ENCODE measurements around the gene CAB39L. TPM values are rescaled to one million over a fixed set of nuclear protein-coding genes. Genes with fewer than 3 reads are reported as not detected.

Gene CAB39L
- total and polyA plus RNA-seq, 2 of the 13 experiments (the other 11 are each of a cell fraction or from before 2014, with no cell fraction given) = 3.1 to 6.1 TPM

DNA sequence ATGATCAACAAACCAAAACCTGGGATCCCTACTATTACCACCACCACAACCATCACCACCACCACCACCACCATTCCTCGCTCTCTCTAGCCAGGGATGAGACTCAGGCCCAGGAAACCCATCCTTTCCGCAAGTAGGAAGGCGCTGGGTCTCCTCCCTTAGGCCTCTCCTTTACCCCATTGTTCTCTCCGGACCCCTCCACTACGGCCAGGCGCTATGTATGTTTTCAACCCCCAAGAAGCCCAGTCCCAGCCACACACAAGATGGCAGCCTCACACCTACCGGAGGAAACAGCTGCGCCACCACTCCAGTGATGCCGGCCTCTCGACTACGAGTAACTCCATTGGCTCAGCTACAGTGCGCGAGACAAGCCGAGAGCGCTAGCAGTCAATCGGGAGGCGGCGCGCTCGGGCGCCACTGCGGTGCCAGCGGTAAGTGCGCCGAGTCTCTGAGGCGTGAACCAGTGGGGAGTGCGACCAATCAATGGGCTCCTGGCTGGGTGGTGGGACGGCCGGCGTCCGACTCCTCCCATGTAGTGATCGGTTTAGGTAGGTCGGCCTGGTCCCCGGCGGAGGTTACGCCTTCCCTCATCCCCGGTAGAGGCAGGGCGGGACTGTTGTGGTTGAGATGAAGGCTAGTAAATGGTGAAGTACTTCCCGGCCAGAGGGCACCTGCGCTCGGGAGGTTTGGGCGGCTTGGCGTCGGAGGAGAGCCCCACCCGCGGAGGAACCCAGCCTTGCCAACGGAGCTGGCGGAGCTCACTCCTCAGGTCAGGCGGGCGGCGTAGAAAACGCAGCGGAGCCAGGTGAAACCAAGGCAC lies at the start of gene CAB39L, which contains the start of gene SETDB2 (continued):
- TF ChIP-seq, protein P1, sequence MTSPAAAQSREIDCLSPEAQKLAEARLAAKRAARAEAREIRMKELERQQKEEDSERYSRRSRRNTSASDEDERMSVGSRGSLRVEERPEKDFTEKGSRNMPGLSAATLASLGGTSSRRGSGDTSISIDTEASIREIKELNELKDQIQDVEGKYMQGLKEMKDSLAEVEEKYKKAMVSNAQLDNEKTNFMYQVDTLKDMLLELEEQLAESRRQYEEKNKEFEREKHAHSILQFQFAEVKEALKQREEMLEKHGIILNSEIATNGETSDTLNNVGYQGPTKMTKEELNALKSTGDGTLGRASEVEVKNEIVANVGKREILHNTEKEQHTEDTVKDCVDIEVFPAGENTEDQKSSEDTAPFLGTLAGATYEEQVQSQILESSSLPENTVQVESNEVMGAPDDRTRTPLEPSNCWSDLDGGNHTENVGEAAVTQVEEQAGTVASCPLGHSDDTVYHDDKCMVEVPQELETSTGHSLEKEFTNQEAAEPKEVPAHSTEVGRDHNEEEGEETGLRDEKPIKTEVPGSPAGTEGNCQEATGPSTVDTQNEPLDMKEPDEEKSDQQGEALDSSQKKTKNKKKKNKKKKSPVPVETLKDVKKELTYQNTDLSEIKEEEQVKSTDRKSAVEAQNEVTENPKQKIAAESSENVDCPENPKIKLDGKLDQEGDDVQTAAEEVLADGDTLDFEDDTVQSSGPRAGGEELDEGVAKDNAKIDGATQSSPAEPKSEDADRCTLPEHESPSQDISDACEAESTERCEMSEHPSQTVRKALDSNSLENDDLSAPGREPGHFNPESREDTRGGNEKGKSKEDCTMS (CRISPR knock-in tag; conservative IDR thresholded peaks at IDR 0.05) = no peak
- no peak for TF ChIP-seq HES4 (CRISPR knock-in tag; IDR thresholded peaks at IDR 0.05; ENCODE audit: borderline replicate concordance)
- peak; percentile 84 for TF ChIP-seq SP4 (CRISPR knock-in tag; IDR thresholded peaks at IDR 0.05)
- peak; percentile 18; the same call in 1 of the 2 replicates for TF ChIP-seq MXD4 (CRISPR knock-in tag; IDR thresholded peaks at IDR 0.05)
- no peak for TF ChIP-seq ZNF274 (CRISPR knock-in tag; IDR thresholded peaks at IDR 0.05)
- TF ChIP-seq ISL2 (CRISPR knock-in tag; IDR thresholded peaks at IDR 0.05) = no peak; the same call in 1 of the 2 replicates
- TF ChIP-seq ZSCAN21 (CRISPR knock-in tag; IDR thresholded peaks at IDR 0.05; ENCODE audit: borderline replicate concordance) = no peak
- TF ChIP-seq, protein P2, sequence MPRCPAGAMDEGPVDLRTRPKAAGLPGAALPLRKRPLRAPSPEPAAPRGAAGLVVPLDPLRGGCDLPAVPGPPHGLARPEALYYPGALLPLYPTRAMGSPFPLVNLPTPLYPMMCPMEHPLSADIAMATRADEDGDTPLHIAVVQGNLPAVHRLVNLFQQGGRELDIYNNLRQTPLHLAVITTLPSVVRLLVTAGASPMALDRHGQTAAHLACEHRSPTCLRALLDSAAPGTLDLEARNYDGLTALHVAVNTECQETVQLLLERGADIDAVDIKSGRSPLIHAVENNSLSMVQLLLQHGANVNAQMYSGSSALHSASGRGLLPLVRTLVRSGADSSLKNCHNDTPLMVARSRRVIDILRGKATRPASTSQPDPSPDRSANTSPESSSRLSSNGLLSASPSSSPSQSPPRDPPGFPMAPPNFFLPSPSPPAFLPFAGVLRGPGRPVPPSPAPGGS (CRISPR knock-in tag; IDR thresholded peaks at IDR 0.05) = 0 out of 2 replicates have a peak, but pooled peaks have one; percentile 41
- no peak for TF ChIP-seq HDAC6 (IDR thresholded peaks at IDR 0.05; ENCODE audit: low read depth, low read length)
- TF ChIP-seq FOXM1 (CRISPR knock-in tag; IDR thresholded peaks at IDR 0.05) = no peak
- TF ChIP-seq PAX8 (CRISPR knock-in tag; IDR thresholded peaks at IDR 0.05; ENCODE audit: borderline replicate concordance) = no peak; the same call in 1 of the 2 replicates
- no peak; the same call in 1 of the 2 replicates for TF ChIP-seq CHD4 (IDR thresholded peaks at IDR 0.05; ENCODE audit: borderline replicate concordance, low read length)
- TF ChIP-seq GABPB1 (CRISPR knock-in tag; IDR thresholded peaks at IDR 0.05) = peak; percentile 96
- TF ChIP-seq, protein P3, sequence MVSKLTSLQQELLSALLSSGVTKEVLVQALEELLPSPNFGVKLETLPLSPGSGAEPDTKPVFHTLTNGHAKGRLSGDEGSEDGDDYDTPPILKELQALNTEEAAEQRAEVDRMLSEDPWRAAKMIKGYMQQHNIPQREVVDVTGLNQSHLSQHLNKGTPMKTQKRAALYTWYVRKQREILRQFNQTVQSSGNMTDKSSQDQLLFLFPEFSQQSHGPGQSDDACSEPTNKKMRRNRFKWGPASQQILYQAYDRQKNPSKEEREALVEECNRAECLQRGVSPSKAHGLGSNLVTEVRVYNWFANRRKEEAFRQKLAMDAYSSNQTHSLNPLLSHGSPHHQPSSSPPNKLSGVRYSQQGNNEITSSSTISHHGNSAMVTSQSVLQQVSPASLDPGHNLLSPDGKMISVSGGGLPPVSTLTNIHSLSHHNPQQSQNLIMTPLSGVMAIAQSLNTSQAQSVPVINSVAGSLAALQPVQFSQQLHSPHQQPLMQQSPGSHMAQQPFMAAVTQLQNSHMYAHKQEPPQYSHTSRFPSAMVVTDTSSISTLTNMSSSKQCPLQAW (CRISPR knock-in tag; IDR thresholded peaks at IDR 0.05) = peak; percentile 79
- peak; percentile 48; the same call in 1 of the 2 replicates for TF ChIP-seq THYN1 (CRISPR knock-in tag; IDR thresholded peaks at IDR 0.05; ENCODE audit: borderline replicate concordance, low read depth)
- TF ChIP-seq ASH2L (IDR thresholded peaks at IDR 0.05; ENCODE audit: insufficient read length, low read depth, low read length) = peak; percentile 83
- TF ChIP-seq FOXA1 (IDR thresholded peaks at IDR 0.05) = no peak
- peak; percentile 17; the same call in 1 of the 2 replicates for TF ChIP-seq FOXA1 (CRISPR knock-in tag; IDR thresholded peaks at IDR 0.05)
- TF ChIP-seq RBAK (CRISPR knock-in tag; IDR thresholded peaks at IDR 0.05) = no peak
- peak; percentile 62 for TF ChIP-seq ZNF543 (CRISPR knock-in tag; IDR thresholded peaks at IDR 0.05)
- no peak for TF ChIP-seq SYNCRIP (IDR thresholded peaks at IDR 0.05; ENCODE audit: insufficient read depth, low read depth, low read length)
- TF ChIP-seq ZBTB8A (CRISPR knock-in tag; IDR thresholded peaks at IDR 0.05; ENCODE audit: borderline replicate concordance, low read depth) = no peak
- TF ChIP-seq RBM39 (IDR thresholded peaks at IDR 0.05; ENCODE audit: low read depth, low read length, poor library complexity, severe bottlenecking) = peak; percentile 77
- TF ChIP-seq ZFP1 (CRISPR knock-in tag; IDR thresholded peaks at IDR 0.05) = no peak
- peak; percentile 96 for TF ChIP-seq RFXAP (CRISPR knock-in tag; IDR thresholded peaks at IDR 0.05; ENCODE audit: borderline replicate concordance)

All from HepG2 (cell line).